C4-2B (cell line): ENCODE data around the gene FAM181A.

Source experiments
- ZFX ChIP-seq: fragments of 450-650 bp; IDR thresholded peaks from 2 replicates; pipeline ENCODE4 v1.6.1; 2017
- TF ChIP-seq, protein P1 (sequence below): fragments of 450-650 bp; conservative IDR thresholded peaks from 2 replicates; pipeline ENCODE4 v1.5.1; 2017; ENCODE audit warnings: mild to moderate bottlenecking

- TF ChIP-seq, protein P1, sequence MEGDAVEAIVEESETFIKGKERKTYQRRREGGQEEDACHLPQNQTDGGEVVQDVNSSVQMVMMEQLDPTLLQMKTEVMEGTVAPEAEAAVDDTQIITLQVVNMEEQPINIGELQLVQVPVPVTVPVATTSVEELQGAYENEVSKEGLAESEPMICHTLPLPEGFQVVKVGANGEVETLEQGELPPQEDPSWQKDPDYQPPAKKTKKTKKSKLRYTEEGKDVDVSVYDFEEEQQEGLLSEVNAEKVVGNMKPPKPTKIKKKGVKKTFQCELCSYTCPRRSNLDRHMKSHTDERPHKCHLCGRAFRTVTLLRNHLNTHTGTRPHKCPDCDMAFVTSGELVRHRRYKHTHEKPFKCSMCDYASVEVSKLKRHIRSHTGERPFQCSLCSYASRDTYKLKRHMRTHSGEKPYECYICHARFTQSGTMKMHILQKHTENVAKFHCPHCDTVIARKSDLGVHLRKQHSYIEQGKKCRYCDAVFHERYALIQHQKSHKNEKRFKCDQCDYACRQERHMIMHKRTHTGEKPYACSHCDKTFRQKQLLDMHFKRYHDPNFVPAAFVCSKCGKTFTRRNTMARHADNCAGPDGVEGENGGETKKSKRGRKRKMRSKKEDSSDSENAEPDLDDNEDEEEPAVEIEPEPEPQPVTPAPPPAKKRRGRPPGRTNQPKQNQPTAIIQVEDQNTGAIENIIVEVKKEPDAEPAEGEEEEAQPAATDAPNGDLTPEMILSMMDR, result no peak
- no peak for TF ChIP-seq ZFX
These were observed 49.4 kb downstream of the FAM181A start, which contains the start of gene ASB2 for GRCh38 chr14:93976477-93977057.
